Astrocyte of the spinal cord (primary cell): ENCODE results near the gene SLC22A2.

Experiments
- DNase-seq: peaks from one replicate; pipeline ENCODE4 v3.0.0; 2011; ENCODE audit warnings: low read depth, low spot score
- H3K4me3 ChIP-seq: 2 replicates; pipeline ENCODE4 v1.5.1; 2011; ENCODE audit warnings: low read depth, mild to moderate bottlenecking, low read length, moderate library complexity
- in situ Hi-C: cut with HindIII; loops from 2 replicates; pipeline ENCODE4 v1.10.0; 2017; ENCODE audit warnings: low sequenced_read_pairs
- TF ChIP-seq, protein P1 (sequence below): IDR thresholded peaks from 2 replicates; pipeline ENCODE4 v1.5.1; 2012; ENCODE audit warnings: low read depth, mild to moderate bottlenecking, low read length, inconsistent platforms

The SLC22A2 gene

DNA sequence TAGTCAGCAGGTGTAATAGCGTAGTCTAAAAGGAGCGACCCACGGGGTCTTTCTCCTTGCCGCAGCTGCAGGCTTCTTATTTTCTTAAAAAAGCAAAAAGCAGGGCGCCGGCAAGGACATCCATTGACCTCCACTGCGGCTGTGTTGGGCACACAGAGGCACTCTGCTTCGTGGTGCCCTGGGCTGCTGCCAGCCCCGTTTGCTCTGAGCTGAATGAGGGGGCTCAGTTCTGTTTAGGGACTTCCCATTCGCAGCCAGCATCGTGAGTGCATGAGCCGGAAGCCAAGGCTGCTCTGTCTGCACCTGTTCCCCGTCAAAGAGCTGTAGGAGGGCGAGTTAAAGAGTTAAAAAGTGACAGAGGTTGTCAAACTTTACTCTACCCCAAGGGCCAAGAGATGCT is 1.7 kb upstream of the SLC22A2 start:
- DNase-seq = no peak
- in situ Hi-C loops = no loop called here
- TF ChIP-seq, protein P1, sequence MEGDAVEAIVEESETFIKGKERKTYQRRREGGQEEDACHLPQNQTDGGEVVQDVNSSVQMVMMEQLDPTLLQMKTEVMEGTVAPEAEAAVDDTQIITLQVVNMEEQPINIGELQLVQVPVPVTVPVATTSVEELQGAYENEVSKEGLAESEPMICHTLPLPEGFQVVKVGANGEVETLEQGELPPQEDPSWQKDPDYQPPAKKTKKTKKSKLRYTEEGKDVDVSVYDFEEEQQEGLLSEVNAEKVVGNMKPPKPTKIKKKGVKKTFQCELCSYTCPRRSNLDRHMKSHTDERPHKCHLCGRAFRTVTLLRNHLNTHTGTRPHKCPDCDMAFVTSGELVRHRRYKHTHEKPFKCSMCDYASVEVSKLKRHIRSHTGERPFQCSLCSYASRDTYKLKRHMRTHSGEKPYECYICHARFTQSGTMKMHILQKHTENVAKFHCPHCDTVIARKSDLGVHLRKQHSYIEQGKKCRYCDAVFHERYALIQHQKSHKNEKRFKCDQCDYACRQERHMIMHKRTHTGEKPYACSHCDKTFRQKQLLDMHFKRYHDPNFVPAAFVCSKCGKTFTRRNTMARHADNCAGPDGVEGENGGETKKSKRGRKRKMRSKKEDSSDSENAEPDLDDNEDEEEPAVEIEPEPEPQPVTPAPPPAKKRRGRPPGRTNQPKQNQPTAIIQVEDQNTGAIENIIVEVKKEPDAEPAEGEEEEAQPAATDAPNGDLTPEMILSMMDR = no peak
- no peak overlapping the region for H3K4me3 ChIP-seq

DNA sequence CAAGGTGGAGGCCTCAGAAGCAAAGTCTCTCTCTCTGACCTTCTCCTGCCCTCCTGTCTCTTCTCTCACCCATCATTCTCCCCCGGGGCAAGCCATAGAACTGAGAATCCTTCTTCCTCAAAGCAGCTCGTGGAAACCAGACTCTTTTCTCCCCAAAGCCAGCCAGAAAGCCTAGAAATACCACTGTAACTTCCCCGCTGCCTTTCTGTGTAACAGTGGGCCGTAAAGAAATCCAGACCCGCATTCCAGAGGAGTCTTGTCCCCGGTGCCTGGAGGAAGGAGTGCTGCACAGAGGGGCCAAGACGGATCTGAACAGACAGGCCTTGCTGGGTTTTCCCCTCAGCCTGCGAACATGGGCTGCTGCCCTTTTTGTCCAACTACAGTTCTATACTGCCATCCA is 977 bp upstream of the SLC22A2 start:
- no peak for DNase-seq
- in situ Hi-C loops = no loop called here
- TF ChIP-seq, protein P1 = no peak
- no peak overlapping the region for H3K4me3 ChIP-seq

DNA sequence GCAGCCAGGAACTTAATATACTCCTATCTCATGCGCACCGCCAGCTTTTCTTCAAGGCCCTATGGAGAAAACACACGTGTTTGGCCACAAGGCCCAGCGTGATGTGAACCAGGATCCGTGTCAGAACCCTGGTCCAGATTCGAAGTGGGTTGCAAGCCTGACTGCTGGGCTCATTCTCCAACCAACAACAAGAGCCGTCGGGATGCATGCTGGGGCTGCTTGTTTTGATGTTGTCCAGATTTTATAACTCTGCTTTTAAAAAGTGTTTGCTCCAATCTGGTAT is 463 bp upstream of the SLC22A2 start:
- no peak for DNase-seq
- TF ChIP-seq, protein P1 = no peak
- H3K4me3 ChIP-seq = no peak overlapping the region
- in situ Hi-C loops = no loop called here

DNA sequence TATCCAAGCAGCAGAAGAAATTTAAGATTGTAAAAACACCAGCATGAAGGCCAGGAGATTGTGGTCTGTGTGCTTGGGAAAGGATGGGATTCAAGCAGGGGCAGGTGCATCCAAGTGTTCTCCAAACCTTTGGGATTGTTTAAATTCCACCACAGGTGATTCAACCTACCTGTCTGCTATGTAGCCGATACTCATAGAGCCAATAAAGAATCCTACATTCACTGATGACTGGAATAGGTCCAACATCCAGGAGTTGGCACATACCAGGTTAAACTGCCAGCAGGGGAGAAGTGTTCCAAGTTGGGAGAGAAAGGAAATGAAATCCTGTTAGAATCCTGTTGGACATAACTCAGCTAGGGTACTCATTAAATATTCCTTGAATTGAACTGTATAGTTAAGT is 2.2 kb downstream of the SLC22A2 start:
- DNase-seq = no peak
- TF ChIP-seq, protein P1 = no peak
- in situ Hi-C loops = no loop called here
- no peak overlapping the region for H3K4me3 ChIP-seq

DNA sequence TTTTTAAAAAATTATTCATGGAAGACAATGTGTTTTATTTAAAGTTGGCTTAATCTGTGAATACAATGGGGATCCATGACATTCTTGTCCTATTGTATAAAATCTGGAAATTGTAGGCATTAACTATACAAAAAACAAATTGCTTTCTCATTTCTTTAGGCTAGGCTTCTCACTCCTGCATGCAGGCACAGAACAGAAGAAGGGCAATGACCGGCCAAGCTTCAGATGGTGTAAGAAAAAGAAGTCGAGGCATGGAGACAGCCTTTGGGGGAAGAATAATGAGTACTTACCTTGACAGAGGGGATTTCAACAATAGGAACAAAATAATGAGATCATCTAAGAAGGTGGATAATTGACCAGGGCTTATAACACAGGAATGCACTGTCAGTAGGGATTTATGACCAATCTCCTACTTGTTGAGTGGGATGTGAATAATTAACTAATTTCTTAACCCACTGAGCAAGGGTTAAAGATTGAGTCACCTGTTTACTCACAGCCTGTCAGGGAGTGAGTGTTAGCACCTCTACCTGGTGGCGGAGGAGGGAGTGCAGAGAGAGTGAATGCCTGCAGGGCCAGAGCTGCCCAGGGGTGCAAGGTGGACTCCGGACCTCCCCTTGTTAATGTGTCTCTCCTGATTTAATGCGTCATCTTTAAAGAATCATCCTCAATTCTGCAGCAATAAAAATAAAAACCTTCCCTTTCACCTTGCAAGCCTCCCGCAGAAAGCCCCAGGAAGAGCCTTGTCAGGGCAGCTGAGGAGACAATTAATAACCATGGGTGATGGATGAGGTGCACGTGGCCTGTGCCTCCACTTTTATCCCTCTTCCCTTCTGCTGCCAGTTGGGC is 3.9 kb downstream of the SLC22A2 start:
- no peak for DNase-seq
- TF ChIP-seq, protein P1 = no peak
- H3K4me3 ChIP-seq = no peak overlapping the region
- in situ Hi-C loops = no loop called here

DNA sequence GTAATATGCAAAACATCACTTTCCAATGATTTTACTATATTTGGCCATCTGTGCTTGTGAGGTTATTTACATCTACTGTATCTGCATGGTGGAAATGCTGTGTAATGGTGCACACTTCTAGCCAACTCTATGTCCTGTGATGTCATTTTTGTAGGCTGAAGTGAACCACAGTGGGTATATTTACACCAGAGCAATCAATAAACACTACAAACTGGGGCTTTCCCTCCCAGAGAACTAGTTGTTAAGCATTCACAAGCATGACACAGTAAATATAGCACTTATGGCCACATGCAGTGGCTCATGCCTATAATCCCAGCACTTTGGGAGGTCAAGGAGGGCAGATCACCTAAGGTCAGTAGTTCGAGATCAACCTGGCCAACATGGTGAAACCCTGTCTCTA is 4.9 kb downstream of the SLC22A2 start:
- no peak for DNase-seq
- TF ChIP-seq, protein P1 = no peak
- no peak overlapping the region for H3K4me3 ChIP-seq
- in situ Hi-C loops = no loop called here

DNA sequence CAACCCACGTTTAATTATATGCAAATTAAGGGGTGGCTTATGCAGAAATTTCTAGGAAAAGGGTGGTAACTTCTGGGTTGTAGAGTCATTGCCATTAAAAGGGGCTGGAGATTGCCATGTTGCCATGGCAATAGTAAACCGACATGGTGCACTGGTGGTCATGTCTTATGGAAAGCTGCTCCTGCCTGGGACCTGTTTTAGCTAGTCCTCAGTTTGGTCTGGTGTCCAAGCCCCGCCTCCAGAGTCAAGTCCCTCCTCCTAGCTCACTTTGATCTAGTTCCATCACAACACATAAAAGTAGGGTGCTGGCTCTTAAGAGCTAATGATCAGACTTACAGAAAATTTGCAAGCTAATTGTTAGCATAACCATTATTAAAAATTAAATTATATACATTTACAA is 5.3 kb downstream of the SLC22A2 start:
- no peak overlapping the region for H3K4me3 ChIP-seq
- TF ChIP-seq, protein P1 = no peak
- in situ Hi-C loops = no loop called here
- no peak for DNase-seq
